Adrenal gland (tissue), 5 donors: ENCODE measurements around the gene KBTBD6.

Source experiments
- POLR2A ChIP-seq, 2 donors: fragments of 450-650 bp; IDR thresholded peaks; one replicate each; pipeline ENCODE4 v1.6.1; 2017; ENCODE audit warnings: antibody characterized with exemption in 2 of 2, mild to moderate bottlenecking in 2 of 2, moderate library complexity in 1 of 2
- TF ChIP-seq, protein P1 (sequence below), 6 experiments: fragments of 450-650 bp in 4 of 6; fragments of 200-600 bp in 2 of 6; sonication (generic) in 1 of 6; IDR thresholded peaks; 1 replicate in 5 of 6; 2 replicates in 1 of 6; pipeline versions ENCODE4 v1.5.1 to v1.8.0; 2016 to 2021; ENCODE audit warnings: antibody characterized with exemption in 6 of 6, mild to moderate bottlenecking in 2 of 6, moderate library complexity in 1 of 6
- donor health status: DM: no; HTN: no; CAD: no.

DNA sequence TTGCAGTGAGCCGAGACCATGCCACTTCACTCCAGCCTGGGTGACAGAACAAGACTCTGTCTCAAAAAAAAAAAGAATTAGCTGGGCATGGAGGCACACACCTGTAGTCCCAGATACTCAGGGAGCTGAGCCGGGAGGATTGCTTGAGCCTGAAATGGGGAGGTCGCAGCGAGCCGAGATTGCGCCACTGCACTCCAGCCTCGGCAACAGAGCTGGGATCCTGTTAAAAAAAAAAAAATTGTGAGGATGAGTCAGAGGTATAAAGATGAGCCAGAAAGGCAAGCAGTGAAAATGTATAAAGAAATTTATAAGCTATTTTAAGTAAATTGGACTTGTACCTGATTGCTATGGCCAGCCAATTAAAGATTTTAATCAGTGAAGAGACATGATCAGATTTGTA lies 21.1 kb downstream of the KBTBD6 start:
- TF ChIP-seq, protein P1, sequence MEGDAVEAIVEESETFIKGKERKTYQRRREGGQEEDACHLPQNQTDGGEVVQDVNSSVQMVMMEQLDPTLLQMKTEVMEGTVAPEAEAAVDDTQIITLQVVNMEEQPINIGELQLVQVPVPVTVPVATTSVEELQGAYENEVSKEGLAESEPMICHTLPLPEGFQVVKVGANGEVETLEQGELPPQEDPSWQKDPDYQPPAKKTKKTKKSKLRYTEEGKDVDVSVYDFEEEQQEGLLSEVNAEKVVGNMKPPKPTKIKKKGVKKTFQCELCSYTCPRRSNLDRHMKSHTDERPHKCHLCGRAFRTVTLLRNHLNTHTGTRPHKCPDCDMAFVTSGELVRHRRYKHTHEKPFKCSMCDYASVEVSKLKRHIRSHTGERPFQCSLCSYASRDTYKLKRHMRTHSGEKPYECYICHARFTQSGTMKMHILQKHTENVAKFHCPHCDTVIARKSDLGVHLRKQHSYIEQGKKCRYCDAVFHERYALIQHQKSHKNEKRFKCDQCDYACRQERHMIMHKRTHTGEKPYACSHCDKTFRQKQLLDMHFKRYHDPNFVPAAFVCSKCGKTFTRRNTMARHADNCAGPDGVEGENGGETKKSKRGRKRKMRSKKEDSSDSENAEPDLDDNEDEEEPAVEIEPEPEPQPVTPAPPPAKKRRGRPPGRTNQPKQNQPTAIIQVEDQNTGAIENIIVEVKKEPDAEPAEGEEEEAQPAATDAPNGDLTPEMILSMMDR (IDR thresholded peaks at IDR 0.05): no peak
- no peak for TF ChIP-seq POLR2A (IDR thresholded peaks at IDR 0.05)
